Loucy (cell line): Measurements from ENCODE around the gene KAT7.

Experiments
- H2AFZ ChIP-seq: fragments of 200-600 bp; sonication (generic); 2 replicates; pipeline ENCODE4 v1.6.0; 2016; ENCODE audit warnings: antibody characterized with exemption, mild to moderate bottlenecking, low read length, moderate library complexity
- H3F3A ChIP-seq: fragments of 200-600 bp; 2 replicates; pipeline ENCODE4 v1.6.0; 2016; ENCODE audit warnings: antibody characterized with exemption, low read depth, mild to moderate bottlenecking
- H3K27me3 ChIP-seq: fragments of 200-600 bp; sonication (generic); 2 replicates; pipeline ENCODE4 v1.6.1; 2014; ENCODE audit warnings: low read length, mild to moderate bottlenecking; ENCODE audit not compliant: insufficient read depth, poor library complexity, severe bottlenecking
- H3K36me3 ChIP-seq: fragments of 200-600 bp; sonication (generic); 2 replicates; pipeline ENCODE4 v1.6.1; 2016; ENCODE audit warnings: low read length; ENCODE audit not compliant: insufficient read depth
- H3K4me1 ChIP-seq: fragments of 200-600 bp; sonication (generic); 2 replicates; pipeline ENCODE4 v1.5.1; 2014; ENCODE audit warnings: low read length, mild to moderate bottlenecking; ENCODE audit not compliant: insufficient read depth, poor library complexity, severe bottlenecking
- H3K4me2 ChIP-seq: fragments of 200-600 bp; sonication (generic); 2 replicates; pipeline ENCODE4 v1.6.0; 2014; ENCODE audit warnings: antibody characterized with exemption, low read length, low read depth, mild to moderate bottlenecking; ENCODE audit not compliant: poor library complexity, severe bottlenecking
- H3K4me3 ChIP-seq: fragments of 200-600 bp; sonication (generic); 2 replicates; pipeline ENCODE4 v1.5.1; 2014; ENCODE audit warnings: low read length, mild to moderate bottlenecking, mixed read lengths; ENCODE audit not compliant: poor library complexity, severe bottlenecking
- H3K79me2 ChIP-seq: fragments of 200-600 bp; sonication (generic); 2 replicates; pipeline ENCODE4 v1.6.1; 2014; ENCODE audit warnings: low read length; ENCODE audit not compliant: insufficient read depth
- H3K9ac ChIP-seq: fragments of 200-600 bp; sonication (generic); 2 replicates; pipeline ENCODE4 v1.6.0; 2014; ENCODE audit warnings: mild to moderate bottlenecking, low read depth, low read length, moderate library complexity; ENCODE audit not compliant: poor library complexity, severe bottlenecking
- H3K9me2 ChIP-seq: fragments of 200-600 bp; sonication (generic); replicated peaks from 2 replicates; pipeline ENCODE4 v1.6.1; 2016; ENCODE audit warnings: low read depth, low read length, mixed read lengths
- H3K9me3 ChIP-seq: fragments of 200-600 bp; sonication (generic); 2 replicates; pipeline ENCODE4 v1.6.1; 2014; ENCODE audit warnings: mild to moderate bottlenecking, antibody characterized with exemption, low read length, low read depth; ENCODE audit not compliant: insufficient read depth
- H4K20me1 ChIP-seq: fragments of 200-600 bp; sonication (generic); 2 replicates; pipeline ENCODE4 v1.6.0; 2014; ENCODE audit warnings: antibody characterized with exemption, low read length, mild to moderate bottlenecking; ENCODE audit not compliant: insufficient read depth, poor library complexity, severe bottlenecking
- EZH2phosphoT487 ChIP-seq: fragments of 200-600 bp; IDR thresholded peaks from 2 replicates; pipeline ENCODE4 v1.6.1; 2018; ENCODE audit warnings: antibody characterized with exemption, mild to moderate bottlenecking, moderate library complexity, borderline replicate concordance
- TF ChIP-seq, protein P1 (sequence below): fragments of 200-600 bp; sonication (generic); conservative IDR thresholded peaks from 2 replicates; pipeline ENCODE4 v1.5.1; 2014; ENCODE audit warnings: mild to moderate bottlenecking, antibody characterized with exemption, low read length

Gene KAT7

DNA sequence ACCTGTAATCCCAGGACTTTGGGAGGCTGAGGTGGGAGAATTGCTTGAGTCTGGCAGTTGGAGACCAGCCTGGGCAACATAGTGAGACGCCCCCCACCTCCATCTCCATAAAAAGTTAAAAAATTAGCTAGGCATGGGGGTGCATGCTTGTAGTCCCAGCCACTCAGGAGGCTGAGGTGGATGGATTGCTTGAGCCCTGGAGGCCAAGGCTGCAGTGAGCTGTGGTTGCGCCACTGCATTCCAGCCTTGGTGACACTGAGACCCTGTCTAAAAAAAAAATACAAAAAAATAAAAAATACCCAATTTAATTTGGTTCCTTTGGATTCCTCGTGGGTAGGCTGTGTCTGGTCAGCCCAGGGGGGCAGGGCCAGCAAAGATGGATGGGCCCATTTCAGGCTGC lies 85.4 kb downstream of the KAT7 start:
- Histone ChIP-seq H2AFZ (no peak overlapping the region), H3K79me2 (no peaks in the 10 kb centered on the region), H3K27me3 (no peaks in the 10 kb centered on the region), H3K36me3 (no peaks in the 10 kb centered on the region), H3K4me2 (no peak overlapping the region), H3K9me3 (no peaks in the 10 kb centered on the region), H3K9ac (no peak overlapping the region), H4K20me1 (no peaks in the 10 kb centered on the region), H3K4me1 (peaks cover 14% of the 10 kb centered on the region), H3K4me3 (no peak overlapping the region), H3K9me2 (no peaks in the 10 kb centered on the region), H3F3A (no peaks in the 10 kb centered on the region)
- TF ChIP-seq EZH2phosphoT487: no peak
- TF ChIP-seq, protein P1, sequence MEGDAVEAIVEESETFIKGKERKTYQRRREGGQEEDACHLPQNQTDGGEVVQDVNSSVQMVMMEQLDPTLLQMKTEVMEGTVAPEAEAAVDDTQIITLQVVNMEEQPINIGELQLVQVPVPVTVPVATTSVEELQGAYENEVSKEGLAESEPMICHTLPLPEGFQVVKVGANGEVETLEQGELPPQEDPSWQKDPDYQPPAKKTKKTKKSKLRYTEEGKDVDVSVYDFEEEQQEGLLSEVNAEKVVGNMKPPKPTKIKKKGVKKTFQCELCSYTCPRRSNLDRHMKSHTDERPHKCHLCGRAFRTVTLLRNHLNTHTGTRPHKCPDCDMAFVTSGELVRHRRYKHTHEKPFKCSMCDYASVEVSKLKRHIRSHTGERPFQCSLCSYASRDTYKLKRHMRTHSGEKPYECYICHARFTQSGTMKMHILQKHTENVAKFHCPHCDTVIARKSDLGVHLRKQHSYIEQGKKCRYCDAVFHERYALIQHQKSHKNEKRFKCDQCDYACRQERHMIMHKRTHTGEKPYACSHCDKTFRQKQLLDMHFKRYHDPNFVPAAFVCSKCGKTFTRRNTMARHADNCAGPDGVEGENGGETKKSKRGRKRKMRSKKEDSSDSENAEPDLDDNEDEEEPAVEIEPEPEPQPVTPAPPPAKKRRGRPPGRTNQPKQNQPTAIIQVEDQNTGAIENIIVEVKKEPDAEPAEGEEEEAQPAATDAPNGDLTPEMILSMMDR: no peak

DNA sequence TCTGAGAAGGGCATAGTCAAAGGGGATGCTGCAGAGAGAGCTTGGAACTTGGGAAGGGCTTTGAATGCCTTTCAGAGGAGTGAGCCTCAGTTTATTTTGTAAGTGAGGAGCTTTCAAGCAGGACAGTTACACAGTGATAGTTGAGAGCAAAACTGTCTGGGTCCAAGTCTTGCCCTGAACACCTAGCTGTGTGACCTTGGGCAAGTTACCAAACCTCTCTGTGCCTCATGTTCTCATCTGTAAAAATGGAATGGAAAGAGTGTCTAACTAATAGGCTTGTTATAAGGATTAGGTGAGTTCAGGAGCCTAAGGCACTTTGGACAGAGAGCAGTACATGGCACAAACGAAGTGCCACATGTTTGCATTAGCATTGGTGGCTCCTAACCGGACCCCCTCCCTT lies 86.4 kb downstream of the KAT7 start:
- no peak overlapping the region for H3K9ac ChIP-seq
- peaks cover 10% of the 10 kb centered on the region for H3K4me1 ChIP-seq
- no peaks in the 10 kb centered on the region for H3F3A ChIP-seq
- no peaks in the 10 kb centered on the region for H3K9me3 ChIP-seq
- no peak overlapping the region for H3K4me3 ChIP-seq
- no peak overlapping the region for H3K4me2 ChIP-seq
- no peaks in the 10 kb centered on the region for H3K9me2 ChIP-seq
- H3K27me3 ChIP-seq: no peaks in the 10 kb centered on the region
- no peak for TF ChIP-seq EZH2phosphoT487
- TF ChIP-seq, protein P1: no peak
- H2AFZ ChIP-seq: no peak overlapping the region
- no peaks in the 10 kb centered on the region for H3K79me2 ChIP-seq
- no peaks in the 10 kb centered on the region for H4K20me1 ChIP-seq
- no peaks in the 10 kb centered on the region for H3K36me3 ChIP-seq

DNA sequence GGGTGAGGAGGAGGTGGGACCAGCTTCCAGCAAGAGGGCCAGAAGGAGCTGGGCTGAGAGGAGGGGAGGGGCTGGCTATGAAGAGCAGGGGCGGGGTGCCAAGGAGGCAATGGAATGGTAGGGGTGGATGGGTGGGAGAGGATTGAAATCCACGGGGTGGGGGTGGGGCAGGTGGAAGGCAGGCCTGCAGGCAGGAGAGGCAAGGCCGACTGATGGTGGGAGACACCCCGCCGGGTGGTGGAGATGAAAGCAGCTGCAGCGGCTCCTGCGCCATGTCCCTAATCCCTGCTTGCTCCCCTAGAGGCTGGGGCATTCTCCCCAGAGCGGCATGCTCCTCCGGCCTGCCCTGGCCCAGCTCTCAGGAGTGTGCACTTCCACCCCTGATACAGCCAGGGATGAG lies 87.2 kb downstream of the KAT7 start:
- Histone ChIP-seq H3K79me2 (no peaks in the 10 kb centered on the region), H4K20me1 (no peaks in the 10 kb centered on the region), H3K9me2 (no peaks in the 10 kb centered on the region), H3K4me3 (no peak overlapping the region), H3K27me3 (no peaks in the 10 kb centered on the region), H2AFZ (no peak overlapping the region), H3F3A (no peaks in the 10 kb centered on the region), H3K4me2 (no peak overlapping the region), H3K9ac (no peak overlapping the region), H3K4me1 (peaks cover 12% of the 10 kb centered on the region), H3K36me3 (no peaks in the 10 kb centered on the region), H3K9me3 (no peaks in the 10 kb centered on the region)
- TF ChIP-seq, protein P1: no peak
- TF ChIP-seq EZH2phosphoT487: no peak
